IPS-18a (cell line): ENCODE data around the gene LRP8.

Experiments used
- H3K27ac ChIP-seq: one replicate; pipeline ENCODE4 v1.5.1; 2013; ENCODE audit warnings: low read length
- H3K27me3 ChIP-seq: one replicate; pipeline ENCODE4 v1.6.1; 2013; ENCODE audit warnings: mild to moderate bottlenecking, low read length; ENCODE audit not compliant: control insufficient read depth, insufficient read depth
- H3K36me3 ChIP-seq: one replicate; pipeline ENCODE4 v1.6.1; 2013; ENCODE audit warnings: low read depth, low read length; ENCODE audit not compliant: control insufficient read depth
- H3K4me1 ChIP-seq: one replicate; pipeline ENCODE4 v1.6.1; 2013; ENCODE audit warnings: low read depth, low read length; ENCODE audit not compliant: control insufficient read depth
- H3K4me3 ChIP-seq: one replicate; pipeline ENCODE4 v1.5.1; 2013; ENCODE audit warnings: low read length
- H3K9ac ChIP-seq: one replicate; pipeline ENCODE4 v1.6.1; 2013; ENCODE audit warnings: mild to moderate bottlenecking, low read length, moderate library complexity
- H3K9me3 ChIP-seq: one replicate; pipeline ENCODE4 v1.6.1; 2013; ENCODE audit warnings: low read depth, low read length; ENCODE audit not compliant: control insufficient read depth

LRP8 gene

GRCh38 chr1:53369034-53369750 lies 41.3 kb upstream of the LRP8 start:
- Histone ChIP-seq H3K27ac (no peak overlapping the region), H3K36me3 (no peaks in the 10 kb centered on the region), H3K27me3 (no peaks in the 10 kb centered on the region), H3K4me1 (peaks cover 7% of the 10 kb centered on the region), H3K9ac (no peak overlapping the region), H3K9me3 (no peaks in the 10 kb centered on the region), H3K4me3 (no peak overlapping the region)

- Histone ChIP-seq H3K36me3 (no peaks in the 10 kb centered on the region), H3K9me3 (no peaks in the 10 kb centered on the region), H3K9ac (no peak overlapping the region), H3K27me3 (no peaks in the 10 kb centered on the region), H3K27ac (no peak overlapping the region), H3K4me1 (peaks cover 7% of the 10 kb centered on the region), H3K4me3 (no peak overlapping the region)
These were observed 40.6 kb upstream of the LRP8 start for GRCh38 chr1:53368314-53369033.

- H3K27me3 ChIP-seq, result no peaks in the 10 kb centered on the region
- no peak overlapping the region for H3K9ac ChIP-seq
- H3K36me3 ChIP-seq, result no peaks in the 10 kb centered on the region
- no peaks in the 10 kb centered on the region for H3K9me3 ChIP-seq
- H3K27ac ChIP-seq, result no peak overlapping the region
- H3K4me1 ChIP-seq, result peaks cover 7% of the 10 kb centered on the region
- no peak overlapping the region for H3K4me3 ChIP-seq
These were observed 39.8 kb upstream of the LRP8 start for GRCh38 chr1:53367503-53368313.

GRCh38 chr1:53366901-53367502 lies 39.1 kb upstream of the LRP8 start:
- Histone ChIP-seq H3K36me3 (no peaks in the 10 kb centered on the region), H3K9ac (no peak overlapping the region), H3K27ac (no peak overlapping the region), H3K9me3 (no peaks in the 10 kb centered on the region), H3K27me3 (no peaks in the 10 kb centered on the region), H3K4me3 (no peak overlapping the region), H3K4me1 (peaks cover 7% of the 10 kb centered on the region)

GRCh38 chr1:53365437-53366063 lies 37.7 kb upstream of the LRP8 start:
- H3K27ac ChIP-seq, result no peak overlapping the region
- H3K4me3 ChIP-seq, result no peak overlapping the region
- H3K9ac ChIP-seq, result no peak overlapping the region
- no peaks in the 10 kb centered on the region for H3K36me3 ChIP-seq
- H3K27me3 ChIP-seq, result no peaks in the 10 kb centered on the region
- H3K9me3 ChIP-seq, result no peaks in the 10 kb centered on the region
- H3K4me1 ChIP-seq, result peaks cover under 1% of the 10 kb centered on the region

GRCh38 chr1:53362851-53363642 lies 35.2 kb upstream of the LRP8 start:
- H3K9me3 ChIP-seq, result no peaks in the 10 kb centered on the region
- H3K4me3 ChIP-seq, result no peak overlapping the region
- H3K4me1 ChIP-seq, result no peaks in the 10 kb centered on the region
- H3K36me3 ChIP-seq, result no peaks in the 10 kb centered on the region
- no peak overlapping the region for H3K27ac ChIP-seq
- H3K9ac ChIP-seq, result no peak overlapping the region
- no peaks in the 10 kb centered on the region for H3K27me3 ChIP-seq

GRCh38 chr1:53362270-53362669 lies 34.4 kb upstream of the LRP8 start:
- Histone ChIP-seq H3K4me1 (no peaks in the 10 kb centered on the region), H3K9me3 (no peaks in the 10 kb centered on the region), H3K9ac (no peak overlapping the region), H3K4me3 (no peak overlapping the region), H3K36me3 (no peaks in the 10 kb centered on the region), H3K27ac (no peak overlapping the region), H3K27me3 (no peaks in the 10 kb centered on the region)

- no peak overlapping the region for H3K4me3 ChIP-seq
- no peaks in the 10 kb centered on the region for H3K9me3 ChIP-seq
- no peak overlapping the region for H3K27ac ChIP-seq
- H3K27me3 ChIP-seq, result no peaks in the 10 kb centered on the region
- no peaks in the 10 kb centered on the region for H3K4me1 ChIP-seq
- H3K9ac ChIP-seq, result no peak overlapping the region
- H3K36me3 ChIP-seq, result no peaks in the 10 kb centered on the region
These were observed 33.7 kb upstream of the LRP8 start for GRCh38 chr1:53361541-53361961.

GRCh38 chr1:53359934-53360276 lies 32.0 kb upstream of the LRP8 start:
- no peaks in the 10 kb centered on the region for H3K27me3 ChIP-seq

GRCh38 chr1:53359225-53359933 lies 31.5 kb upstream of the LRP8 start:
- Histone ChIP-seq H3K4me3 (no peak overlapping the region), H3K27me3 (no peaks in the 10 kb centered on the region), H3K9ac (no peak overlapping the region), H3K27ac (no peak overlapping the region), H3K9me3 (no peaks in the 10 kb centered on the region), H3K4me1 (no peaks in the 10 kb centered on the region), H3K36me3 (no peaks in the 10 kb centered on the region)

More at GRCh38 chr1:53359934-53360276, 32.0 kb upstream of the LRP8 start:
- H3K9ac ChIP-seq, result no peak overlapping the region
- H3K4me3 ChIP-seq, result no peak overlapping the region
- no peaks in the 10 kb centered on the region for H3K9me3 ChIP-seq
- no peaks in the 10 kb centered on the region for H3K4me1 ChIP-seq
- H3K27ac ChIP-seq, result no peak overlapping the region
- H3K36me3 ChIP-seq, result no peaks in the 10 kb centered on the region
